Skeletal muscle satellite cell (primary cell): ENCODE results near the gene ANTKMT.
A peak's percentile ranks its signal among the peaks of the same experiment; 100 is the strongest.

ENCODE experiments used
- H3K27me3 ChIP-seq: 2 replicates; pipeline ENCODE4 v1.7.0; 2013; ENCODE audit warnings: low read length; ENCODE audit not compliant: control insufficient read depth, insufficient read depth
- H3K36me3 ChIP-seq: 2 replicates; pipeline ENCODE4 v1.7.0; 2013; ENCODE audit warnings: mild to moderate bottlenecking, control low read depth, low read length; ENCODE audit not compliant: insufficient read depth
- H3K4me1 ChIP-seq: 2 replicates; pipeline ENCODE4 v1.7.0; 2013; ENCODE audit warnings: low read length; ENCODE audit not compliant: control insufficient read depth, insufficient read depth
- H3K4me2 ChIP-seq: 2 replicates; pipeline ENCODE4 v1.7.0; 2013; ENCODE audit warnings: mild to moderate bottlenecking, low read length
- H3K4me3 ChIP-seq: 2 replicates; pipeline ENCODE4 v1.7.0; 2013; ENCODE audit warnings: low read length
- H3K9ac ChIP-seq: 2 replicates; pipeline ENCODE4 v1.7.0; 2013; ENCODE audit warnings: mild to moderate bottlenecking, low read depth, low read length, moderate library complexity
- H3K9me3 ChIP-seq: replicated peaks from 2 replicates; pipeline ENCODE4 v1.7.0; 2013; ENCODE audit warnings: mild to moderate bottlenecking, control low read depth, low read length

ANTKMT gene

GRCh38 chr16:714558-715476 lies 6.1 kb upstream of the ANTKMT start, which contains the start of gene METRN:
TSS of gene METRN (plus strand) at chr16:715118. CDS start at chr16:715290, 172 bp downstream.
- peaks cover 37% of the 10 kb centered on the region for H3K4me1 ChIP-seq
- H3K4me2 ChIP-seq = peak within 1 kb of the TSS; percentile 97

GRCh38 chr16:715477-716199 lies 5.3 kb upstream of the ANTKMT start:
- H3K9ac ChIP-seq = peak overlapping the region; percentile 69
- H3K27me3 ChIP-seq = peaks cover 3% of the 10 kb centered on the region
- no peaks in the 10 kb centered on the region for H3K36me3 ChIP-seq
- no peaks in the 10 kb centered on the region for H3K9me3 ChIP-seq
- H3K4me1 ChIP-seq = peaks cover 36% of the 10 kb centered on the region
- H3K4me2 ChIP-seq = peak overlapping the region; percentile 97
- H3K4me3 ChIP-seq = peak overlapping the region; percentile 75

More at GRCh38 chr16:714558-715476, 6.1 kb upstream of the ANTKMT start, which contains the start of gene METRN:
- Histone ChIP-seq H3K4me3 (peak within 1 kb of the TSS; percentile 75), H3K27me3 (peaks cover 11% of the 10 kb centered on the region), H3K9ac (peak within 1 kb of the TSS; percentile 69), H3K9me3 (no peaks in the 10 kb centered on the region), H3K36me3 (no peaks in the 10 kb centered on the region)

GRCh38 chr16:716200-716568 lies 4.8 kb upstream of the ANTKMT start:
- no peaks in the 10 kb centered on the region for H3K27me3 ChIP-seq
- H3K9ac ChIP-seq = peak overlapping the region; percentile 69
- peak overlapping the region; percentile 75 for H3K4me3 ChIP-seq
- H3K36me3 ChIP-seq = no peaks in the 10 kb centered on the region
- H3K4me2 ChIP-seq = peak overlapping the region; percentile 97
- H3K4me1 ChIP-seq = peaks cover 35% of the 10 kb centered on the region
- H3K9me3 ChIP-seq = no peaks in the 10 kb centered on the region

- Histone ChIP-seq H3K9me3 (no peaks in the 10 kb centered on the region), H3K4me2 (peak overlapping the region; percentile 97), H3K9ac (no peak overlapping the region), H3K36me3 (no peaks in the 10 kb centered on the region), H3K4me3 (no peak overlapping the region), H3K4me1 (peaks cover 42% of the 10 kb centered on the region), H3K27me3 (no peaks in the 10 kb centered on the region)
These were observed 4.1 kb upstream of the ANTKMT start for GRCh38 chr16:716768-717325.

DNA sequence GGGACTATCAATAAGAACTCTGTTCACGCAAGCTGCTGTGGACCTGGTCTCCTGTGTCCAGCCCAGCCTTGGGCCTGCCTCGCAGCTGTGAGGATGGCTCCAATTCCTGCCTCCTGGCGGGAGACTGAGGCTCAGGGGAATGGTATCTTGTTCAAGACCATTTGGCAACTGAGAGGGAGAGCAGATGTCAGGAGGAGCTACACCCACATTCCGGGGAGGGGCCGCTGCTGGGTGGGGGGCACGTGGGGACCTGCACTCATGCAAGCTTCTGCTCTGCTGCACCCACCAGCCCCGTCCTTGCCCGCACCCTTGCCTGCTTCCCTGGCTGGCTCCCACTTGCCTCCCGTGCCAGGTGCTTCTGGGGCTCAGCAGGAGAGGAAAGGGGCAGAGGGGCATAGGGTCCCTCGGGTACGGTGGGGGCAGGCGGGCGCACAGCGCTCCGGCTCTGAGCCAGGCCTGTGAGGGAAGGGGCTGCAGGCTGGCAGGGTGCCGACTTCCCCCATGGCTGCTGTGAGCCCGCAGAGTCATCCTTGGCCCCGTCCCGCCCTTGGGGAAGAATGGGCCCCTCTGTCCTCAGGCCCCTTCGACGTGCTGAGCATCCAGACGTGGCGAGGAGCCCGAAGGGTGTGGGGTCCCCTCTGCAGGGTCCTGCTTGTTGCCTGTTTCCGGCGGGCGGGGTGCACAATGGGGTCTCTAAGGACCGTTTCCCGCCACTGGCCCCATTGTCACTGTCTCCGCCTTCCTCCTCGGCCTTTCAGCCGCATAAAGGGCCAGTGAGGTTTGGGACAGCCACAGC lies 3.3 kb upstream of the ANTKMT start:
- Histone ChIP-seq H3K36me3 (no peaks in the 10 kb centered on the region), H3K9me3 (no peaks in the 10 kb centered on the region), H3K4me2 (no peak overlapping the region), H3K9ac (no peak overlapping the region), H3K4me3 (no peak overlapping the region), H3K4me1 (peaks cover 40% of the 10 kb centered on the region), H3K27me3 (no peaks in the 10 kb centered on the region)

GRCh38 chr16:718389-718788 lies 2.6 kb upstream of the ANTKMT start:
- Histone ChIP-seq H3K27me3 (no peaks in the 10 kb centered on the region), H3K9ac (no peak overlapping the region), H3K4me1 (peaks cover 40% of the 10 kb centered on the region)

DNA sequence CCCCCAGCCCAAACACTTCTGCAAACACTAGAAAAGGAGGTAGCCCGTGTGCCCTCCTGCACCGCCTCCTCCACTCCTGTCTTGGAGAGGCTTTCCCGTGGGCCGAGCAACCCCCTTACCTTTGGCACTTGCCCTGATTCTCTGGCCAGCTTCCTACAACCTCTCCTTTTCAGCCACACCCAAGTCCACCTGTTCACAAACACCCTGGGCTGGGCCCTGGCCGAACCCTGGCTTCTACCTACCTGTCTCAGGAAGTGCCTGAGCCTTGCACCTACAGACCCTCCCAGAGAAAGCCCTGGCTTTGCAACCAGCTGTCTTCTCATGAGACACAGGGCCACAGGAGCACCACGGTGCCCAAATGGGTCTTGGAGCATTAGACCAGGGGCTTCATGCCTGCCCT lies 2.0 kb upstream of the ANTKMT start:
- no peaks in the 10 kb centered on the region for H3K36me3 ChIP-seq
- H3K9ac ChIP-seq = no peak overlapping the region
- H3K27me3 ChIP-seq = no peaks in the 10 kb centered on the region
- H3K9me3 ChIP-seq = no peaks in the 10 kb centered on the region
- peaks cover 40% of the 10 kb centered on the region for H3K4me1 ChIP-seq
- H3K4me2 ChIP-seq = no peak overlapping the region
- no peak overlapping the region for H3K4me3 ChIP-seq

More at GRCh38 chr16:718389-718788, 2.6 kb upstream of the ANTKMT start:
- Histone ChIP-seq H3K4me3 (no peak overlapping the region), H3K4me2 (no peak overlapping the region), H3K9me3 (no peaks in the 10 kb centered on the region), H3K36me3 (no peaks in the 10 kb centered on the region)

DNA sequence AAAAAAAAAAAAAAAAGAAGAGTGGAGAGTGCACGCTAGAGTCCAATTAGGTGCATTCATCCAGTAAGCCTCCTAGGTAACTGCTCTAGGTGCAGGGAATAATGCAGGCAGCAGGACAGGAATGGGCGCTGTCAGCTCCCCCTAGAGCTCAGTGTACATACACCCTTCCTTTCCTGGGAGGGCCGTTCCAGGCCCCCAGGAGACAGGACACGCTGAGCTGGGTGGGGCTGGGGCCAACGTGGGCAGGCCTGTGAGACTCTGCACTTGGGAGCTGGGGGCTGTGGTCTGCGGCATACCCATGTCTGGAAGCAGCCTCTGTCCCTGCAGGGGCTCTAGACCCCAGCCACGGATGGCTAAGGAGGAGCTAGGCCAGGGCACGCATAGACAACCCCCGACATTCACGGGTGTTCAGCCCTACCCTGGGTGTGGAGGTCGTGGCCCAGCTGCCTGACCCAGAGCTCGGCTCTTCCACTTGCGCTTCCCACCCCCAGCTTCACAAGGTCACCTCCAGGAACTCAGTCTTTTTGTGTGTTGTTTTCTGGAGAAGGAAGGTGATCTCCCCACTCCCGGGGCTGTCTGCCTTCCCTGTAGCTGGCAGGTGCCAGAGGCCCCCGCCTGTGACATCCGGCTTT lies 1.0 kb upstream of the ANTKMT start:
- Histone ChIP-seq H3K4me3 (peak overlapping the region; percentile 100), H3K4me1 (peaks cover 35% of the 10 kb centered on the region), H3K36me3 (no peaks in the 10 kb centered on the region), H3K9me3 (no peaks in the 10 kb centered on the region), H3K9ac (peak overlapping the region; percentile 86), H3K27me3 (no peaks in the 10 kb centered on the region), H3K4me2 (peak overlapping the region; percentile 98)

DNA sequence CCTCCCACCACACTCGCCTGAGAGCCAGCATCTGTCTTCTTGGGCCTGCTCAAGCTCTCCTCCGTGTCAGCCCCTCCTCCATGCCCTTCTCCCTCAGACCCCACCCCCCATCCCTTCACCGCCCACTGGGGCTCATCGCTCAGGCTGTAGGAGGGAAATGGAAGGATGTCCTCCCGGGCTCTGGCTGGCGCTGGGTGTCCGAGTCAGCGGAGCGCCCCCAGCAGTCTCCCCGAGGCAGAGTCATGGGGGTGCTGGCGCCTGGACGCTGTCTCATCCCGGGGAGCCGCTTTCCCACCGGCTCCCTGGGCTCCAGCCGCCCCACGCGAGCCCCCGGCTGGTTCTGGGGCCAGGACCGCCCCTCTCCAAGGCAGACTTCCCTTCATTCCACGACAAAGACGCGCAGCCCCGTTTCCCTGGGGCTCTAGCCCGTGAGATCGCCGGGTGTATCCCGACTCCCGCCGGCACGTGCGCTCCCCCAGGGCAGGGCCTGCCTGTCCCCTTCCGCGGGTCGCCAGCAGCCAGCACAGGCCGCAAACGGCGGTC lies 428 bp upstream of the ANTKMT start:
- peaks cover 32% of the 10 kb centered on the region for H3K4me1 ChIP-seq
- H3K36me3 ChIP-seq = no peaks in the 10 kb centered on the region
- no peaks in the 10 kb centered on the region for H3K27me3 ChIP-seq
- H3K9ac ChIP-seq = peak overlapping the region; percentile 86
- H3K9me3 ChIP-seq = no peaks in the 10 kb centered on the region
- H3K4me3 ChIP-seq = peak overlapping the region; percentile 100
- H3K4me2 ChIP-seq = peak overlapping the region; percentile 98

DNA sequence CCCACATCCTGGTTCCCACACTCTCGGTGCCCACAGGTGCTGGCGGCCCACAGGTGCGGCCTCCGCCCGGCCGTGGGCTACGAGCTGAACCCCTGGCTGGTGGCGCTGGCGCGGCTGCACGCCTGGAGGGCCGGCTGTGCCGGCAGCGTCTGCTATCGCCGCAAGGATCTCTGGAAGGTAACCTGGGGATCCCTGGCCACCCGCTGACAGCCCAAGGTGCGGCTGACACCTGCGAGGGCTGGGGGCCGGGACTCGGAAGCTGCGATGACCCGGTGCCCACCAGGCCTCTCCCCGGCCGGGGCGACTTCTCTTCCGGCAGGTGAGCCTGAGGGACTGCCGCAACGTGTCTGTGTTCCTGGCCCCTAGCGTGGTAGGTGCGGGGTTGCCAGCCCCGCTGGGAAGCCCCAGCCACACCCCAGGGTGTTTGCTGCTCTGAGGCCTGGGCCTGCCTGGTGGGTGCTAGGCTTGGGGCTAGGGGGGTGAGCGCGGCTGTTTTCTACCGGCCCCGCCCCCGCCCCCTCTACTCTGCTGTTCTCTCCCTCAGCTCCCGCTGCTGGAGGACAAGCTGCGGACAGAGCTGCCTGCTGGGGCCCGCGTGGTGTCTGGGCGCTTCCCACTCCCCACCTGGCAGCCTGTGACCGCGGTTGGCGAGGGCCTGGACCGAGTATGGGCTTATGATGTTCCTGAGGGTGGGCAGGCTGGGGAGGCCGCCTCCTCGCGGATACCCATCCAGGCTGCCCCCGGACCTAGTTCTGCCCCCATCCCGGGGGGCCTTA lies 1.0 kb downstream of the ANTKMT start:
- Histone ChIP-seq H3K9me3 (no peaks in the 10 kb centered on the region), H3K36me3 (no peaks in the 10 kb centered on the region), H3K9ac (peak overlapping the region; percentile 86), H3K4me2 (peak overlapping the region; percentile 98), H3K4me3 (peak overlapping the region; percentile 100), H3K27me3 (no peaks in the 10 kb centered on the region), H3K4me1 (peaks cover 25% of the 10 kb centered on the region)
